Measurements from ENCODE around the gene ARHGEF7.

Gene ARHGEF7

DNA sequence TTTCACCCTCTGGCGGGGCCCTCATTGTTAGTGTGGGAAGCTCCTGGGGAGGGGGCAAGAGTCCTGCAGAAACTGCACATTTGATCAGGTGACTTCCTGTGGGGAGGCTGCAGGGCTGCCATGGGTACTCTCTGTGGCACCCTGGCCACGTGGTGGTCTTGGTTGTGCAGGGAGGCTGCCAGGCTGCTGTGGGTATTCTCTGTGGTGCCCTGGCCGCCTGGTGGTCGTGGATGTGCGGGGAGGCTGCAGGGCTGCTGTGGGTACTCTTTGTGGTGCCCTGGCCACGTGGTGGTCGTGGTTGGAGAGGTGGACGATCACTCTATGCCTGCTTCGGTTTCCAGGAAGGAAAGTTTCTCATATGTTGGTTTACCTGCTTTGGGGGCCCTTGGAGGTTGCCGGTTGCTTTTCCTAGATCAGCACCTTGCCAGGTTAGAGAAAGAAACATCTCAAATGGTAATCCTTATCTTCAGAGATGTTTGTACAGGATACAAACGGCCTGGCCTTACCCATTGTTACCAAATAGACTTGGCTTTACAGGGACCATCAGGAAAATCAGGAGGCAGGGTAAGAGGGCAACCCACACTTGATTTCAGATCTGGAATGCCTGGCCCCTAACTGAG, 228.2 kb downstream of the ARHGEF7 start:
- DNase-seq (ENCODE audit: low read depth in 2 of 2): no peak

DNA sequence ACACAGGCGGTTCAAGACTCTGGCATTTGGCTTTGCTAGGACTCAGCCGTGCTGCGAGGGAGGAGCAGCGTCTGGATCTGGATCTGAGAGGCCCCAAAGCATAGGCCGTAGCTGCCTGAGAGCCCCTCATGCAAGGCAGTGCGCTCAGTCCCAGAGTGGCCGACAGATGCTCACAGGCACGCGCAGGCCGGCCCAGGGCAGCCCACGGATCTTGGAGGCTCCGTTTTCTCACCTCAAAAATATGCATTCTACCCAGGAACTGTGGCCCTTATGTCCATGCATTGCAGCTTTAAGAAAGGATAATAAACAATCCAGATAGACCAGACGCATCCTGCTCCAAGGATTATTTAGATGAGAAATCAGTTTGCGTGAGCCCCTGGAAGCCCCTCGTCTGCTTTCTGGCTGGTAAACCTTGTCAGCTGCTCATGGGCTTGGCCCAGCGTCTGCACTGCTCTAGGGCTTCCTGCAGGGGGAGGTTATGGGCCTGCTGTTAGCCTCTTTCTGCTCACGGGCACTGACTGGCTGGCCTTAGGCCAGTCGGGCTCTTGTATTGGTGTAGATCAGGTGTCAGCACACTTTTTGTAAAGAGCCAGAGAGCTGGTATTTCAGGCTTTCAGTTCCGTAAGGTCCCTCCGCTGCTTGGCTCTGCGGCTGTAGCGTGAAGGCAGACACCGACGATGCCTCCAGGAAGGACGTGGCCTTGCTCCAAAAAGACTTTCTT, 229.5 kb downstream of the ARHGEF7 start:
- DNase-seq (ENCODE audit: low read depth in 2 of 2): no peak

DNA sequence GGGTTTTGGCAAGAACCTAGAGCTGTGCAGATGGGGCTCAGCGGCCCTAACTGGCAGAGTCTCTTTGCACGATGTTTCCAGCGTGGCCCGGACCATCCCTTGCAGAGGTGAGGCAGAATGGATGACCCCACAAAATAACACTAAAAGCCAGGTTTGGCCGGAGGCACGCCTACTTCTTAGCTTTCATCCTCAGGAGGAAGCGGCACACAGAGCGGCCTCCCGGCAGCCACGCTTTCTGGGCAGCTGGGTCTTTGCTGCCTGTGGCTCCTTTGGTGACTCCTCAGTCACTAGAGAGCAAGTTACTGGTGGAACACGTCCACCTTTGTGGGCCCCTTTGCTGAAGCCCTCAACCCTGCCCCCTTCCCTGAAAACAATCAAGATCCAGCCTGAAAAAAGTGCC, 230.6 kb downstream of the ARHGEF7 start:
- DNase-seq (ENCODE audit: low read depth in 2 of 2): no peak

DNA sequence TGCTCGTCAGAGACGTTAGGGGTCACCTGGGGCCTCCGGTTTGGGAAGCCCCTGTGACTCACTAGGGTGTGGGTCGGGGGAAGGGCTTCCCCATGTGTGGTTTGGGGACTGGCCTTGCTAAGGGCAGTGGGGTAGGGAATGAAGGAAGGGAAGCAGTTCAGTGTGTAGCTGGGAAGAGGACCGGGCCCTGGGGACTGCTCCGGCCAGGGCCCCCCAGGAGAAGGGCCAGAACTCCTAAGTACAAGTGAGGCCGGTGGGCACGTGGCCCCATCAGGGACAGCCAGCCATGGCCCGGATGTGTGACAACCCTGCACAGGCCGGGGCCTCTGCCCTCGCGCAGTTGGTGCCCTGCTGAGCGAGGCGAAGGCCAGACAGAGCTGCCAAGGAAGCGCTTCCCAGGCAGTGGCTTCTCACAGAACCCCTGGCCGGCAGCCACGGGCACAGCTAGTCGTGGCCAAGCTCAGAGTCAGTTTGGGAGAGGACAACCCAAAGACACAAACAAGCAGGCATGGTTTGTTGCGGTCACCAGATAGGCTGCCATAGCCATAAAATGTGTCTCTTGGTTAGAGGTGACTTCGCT, 231.1 kb downstream of the ARHGEF7 start:
- no peak for DNase-seq (ENCODE audit: low read depth in 2 of 2)

DNA sequence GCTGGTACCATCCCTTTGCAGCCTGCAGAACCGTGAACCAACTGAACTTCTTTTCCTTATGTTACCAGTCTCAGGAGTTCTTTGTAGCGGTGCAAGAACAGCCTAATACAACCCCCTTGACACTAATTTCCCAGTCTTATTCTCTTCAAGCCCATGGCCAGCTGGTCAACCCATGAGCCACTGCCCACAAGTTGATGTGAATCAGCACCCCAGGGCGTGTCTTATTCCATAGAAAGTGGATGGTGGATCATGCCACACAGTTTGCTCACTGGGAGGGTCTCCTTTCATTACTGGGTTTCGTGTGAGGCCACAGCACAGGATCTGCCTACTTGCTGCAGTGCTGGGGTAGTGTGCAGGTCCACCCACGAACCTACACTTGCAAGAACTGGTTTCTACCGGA, 232.3 kb downstream of the ARHGEF7 start:
- no peak for DNase-seq (ENCODE audit: low read depth in 2 of 2)

DNA sequence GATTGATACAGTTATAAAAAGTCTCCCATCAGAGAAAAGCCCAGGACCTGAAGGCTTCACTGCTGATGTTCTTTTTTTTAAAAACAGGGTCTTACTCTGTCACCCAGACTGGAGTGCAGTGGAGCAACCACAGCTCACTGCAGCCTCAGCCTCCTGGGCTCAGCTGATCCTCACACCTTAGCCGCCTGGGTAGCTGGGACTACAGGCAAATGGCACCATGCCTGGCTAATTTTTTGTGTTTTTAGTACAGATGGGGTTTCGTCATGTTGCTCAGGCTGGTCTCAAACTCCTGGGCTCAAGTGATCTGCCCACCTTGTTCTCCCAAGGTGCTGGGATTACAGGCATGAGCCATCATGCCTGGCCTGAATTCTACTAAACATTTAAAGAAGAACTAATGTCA, 238.4 kb downstream of the ARHGEF7 start:
- no peak for DNase-seq (ENCODE audit: low read depth in 2 of 2)

DNA sequence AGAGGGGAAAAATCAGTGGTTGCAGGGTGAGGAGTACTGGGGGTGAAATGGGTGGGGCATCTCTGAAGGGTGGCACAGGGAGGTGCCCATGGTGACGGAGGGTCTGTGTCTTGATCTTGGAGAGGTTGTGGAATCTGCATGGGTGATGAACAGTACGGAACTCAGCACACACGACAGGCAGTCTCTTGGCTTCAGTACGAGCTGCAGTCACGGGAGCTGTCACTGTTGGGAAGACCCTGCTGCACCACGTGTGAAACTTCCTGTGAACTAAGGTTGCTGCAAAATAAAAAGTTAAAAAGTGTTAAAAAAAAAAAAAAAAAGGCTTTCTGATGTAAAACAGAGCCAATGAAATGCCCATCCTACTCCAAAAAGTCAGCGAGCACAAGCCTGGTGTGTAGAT, 239.7 kb downstream of the ARHGEF7 start:
- DNase-seq (ENCODE audit: low read depth in 2 of 2): no peak

All from stimulated activated CD4-positive, alpha-beta T cell treated with anti-CD3 and anti-CD28 coated beads, Interleukin-4, amount 100 ng/mL, for 48 hours (primary cell).